CD14-positive monocyte (primary cell): ENCODE data around the gene CRY1. TPM values are rescaled to one million over a fixed set of nuclear protein-coding genes. Genes with fewer than 3 reads are reported as not detected.

Experiments
- DNase-seq, 3 donors: peaks; one replicate each; pipeline ENCODE4 v3.0.0-alpha.2; 2011 to 2022
- H2AFZ ChIP-seq: 2 replicates; pipeline ENCODE4 v1.6.0; 2012; ENCODE audit warnings: mild to moderate bottlenecking, low read depth, low read length, inconsistent platforms; ENCODE audit not compliant: insufficient read depth, poor library complexity, severe bottlenecking
- H3K27ac ChIP-seq, 2 donors: 1 replicate in 1 of 2; 2 replicates in 1 of 2; pipeline ENCODE4 v1.5.1; 2012 to 2013; ENCODE audit warnings: low read length in 2 of 2, control low read depth in 1 of 2, inconsistent platforms in 1 of 2, low read depth in 1 of 2, mild to moderate bottlenecking in 1 of 2
- H3K27me3 ChIP-seq, 2 donors: one replicate each; pipeline versions ENCODE4 v1.6.0 to v1.6.1; 2011 to 2013; ENCODE audit warnings: low read length in 2 of 2; ENCODE audit not compliant: control insufficient read depth in 2 of 2, insufficient read depth in 2 of 2
- H3K36me3 ChIP-seq, 2 donors: replicated peaks in 1 of 2; 1 replicate in 1 of 2; 2 replicates in 1 of 2; pipeline versions ENCODE4 v1.5.1 to v1.6.1; 2012 to 2013; ENCODE audit warnings: low read length in 2 of 2, control low read depth in 1 of 2, inconsistent platforms in 1 of 2, mild to moderate bottlenecking in 1 of 2; ENCODE audit not compliant: insufficient read depth in 2 of 2, control insufficient read depth in 1 of 2
- H3K4me1 ChIP-seq, 2 donors: 1 replicate in 1 of 2; 2 replicates in 1 of 2; pipeline versions ENCODE4 v1.5.1 to v1.6.1; 2012 to 2013; ENCODE audit warnings: low read length in 2 of 2, control low read depth in 1 of 2, inconsistent platforms in 1 of 2, mild to moderate bottlenecking in 1 of 2, moderate library complexity in 1 of 2; ENCODE audit not compliant: insufficient read depth in 2 of 2, control insufficient read depth in 1 of 2
- H3K4me2 ChIP-seq: replicated peaks from 2 replicates; pipeline ENCODE3; 2012; ENCODE audit warnings: low read length, moderate library complexity, mild to moderate bottlenecking; ENCODE audit not compliant: poor library complexity, severe bottlenecking; ENCODE audit errors: extremely low read depth
- H3K4me3 ChIP-seq, 3 experiments: fragments of 200-600 bp in 1 of 3; sonication (generic) in 1 of 3; replicated peaks in 1 of 3; 1 replicate in 2 of 3; 2 replicates in 1 of 3; pipeline ENCODE4 v1.5.1; 2011 to 2013; ENCODE audit warnings: low read length in 3 of 3, mild to moderate bottlenecking in 3 of 3, control low read depth in 2 of 3, low read depth in 2 of 3, inconsistent platforms in 1 of 3, moderate library complexity in 1 of 3
- H3K79me2 ChIP-seq: 2 replicates; pipeline ENCODE4 v1.6.0; 2012; ENCODE audit warnings: mild to moderate bottlenecking, control low read depth, inconsistent platforms, low read length, moderate library complexity; ENCODE audit not compliant: insufficient read depth
- H3K9ac ChIP-seq: 2 replicates; pipeline ENCODE4 v1.6.0; 2017; ENCODE audit warnings: low read length, mild to moderate bottlenecking; ENCODE audit not compliant: insufficient read depth, poor library complexity, severe bottlenecking
- H3K9me3 ChIP-seq, 2 donors: replicated peaks in 1 of 2; 1 replicate in 1 of 2; 2 replicates in 1 of 2; pipeline versions ENCODE4 v1.5.1 to v1.6.1; 2012 to 2013; ENCODE audit warnings: low read length in 2 of 2, control low read depth in 1 of 2; ENCODE audit not compliant: control insufficient read depth in 1 of 2, insufficient read depth in 1 of 2
- H4K20me1 ChIP-seq: 2 replicates; pipeline ENCODE4 v1.6.0; 2012; ENCODE audit warnings: mild to moderate bottlenecking, low read length, control low read depth, moderate library complexity; ENCODE audit not compliant: insufficient read depth
- H3K27ac Mint-ChIP-seq, 7 donors: one replicate each; pipeline ENCODE4 v1.8.0; 2020; ENCODE audit warnings: mild to moderate bottlenecking in 7 of 7, mixed read lengths in 7 of 7, moderate library complexity in 6 of 7, inconsistent platforms in 2 of 7
- H3K27me3 Mint-ChIP-seq, 3 donors: one replicate each; pipeline ENCODE4 v1.8.0; 2021 to 2022; ENCODE audit warnings: low read depth in 3 of 3, mild to moderate bottlenecking in 3 of 3, mixed read lengths in 3 of 3, moderate library complexity in 3 of 3, inconsistent platforms in 1 of 3
- H3K36me3 Mint-ChIP-seq, 2 donors: one replicate each; pipeline ENCODE4 v1.8.0; 2020; ENCODE audit warnings: mixed read lengths in 2 of 2, inconsistent platforms in 1 of 2, mild to moderate bottlenecking in 1 of 2
- H3K4me1 Mint-ChIP-seq: one replicate; pipeline ENCODE4 v1.8.0; 2020; ENCODE audit warnings: mild to moderate bottlenecking, mixed read lengths
- H3K4me3 Mint-ChIP-seq, 2 donors: one replicate each; pipeline ENCODE4 v1.8.0; 2020; ENCODE audit warnings: mild to moderate bottlenecking in 2 of 2, mixed read lengths in 2 of 2, moderate library complexity in 1 of 2
- H3K9me3 Mint-ChIP-seq, 7 donors: one replicate each; pipeline ENCODE4 v1.8.0; 2020 to 2022; ENCODE audit warnings: mixed read lengths in 7 of 7, mild to moderate bottlenecking in 6 of 7, moderate library complexity in 6 of 7, inconsistent platforms in 2 of 7
- WGBS: methylation state at CpG from one replicate; pipeline ENCODE4 v1.1.5; 2013; ENCODE audit warnings: missing lambda C conversion rate; ENCODE audit not compliant: insufficient coverage; 5-methylcytosine and 5-hydroxymethylcytosine counted together
- intact Hi-C, 2 donors: fragments of 100-400 bp; cut with micrococcal nuclease; formaldehyde crosslinking; loops; one replicate each; pipeline versions ENCODE4 v1.15.0 to v1.15.1; 2023
- polyA plus RNA-seq, 3 donors: library from polyadenylated mRNA; depleted of rRNA in 1 of 3; unstranded in 2 of 3; stranded (reverse) in 1 of 3; fragments of 300-500 nt in 2 of 3; fragments of >200 nt in 1 of 3; fragmentation: Illumina TruSeq in 2 of 3; gene quantifications; 1 replicate in 2 of 3; 2 replicates in 1 of 3; pipeline ENCODE4 v1.2.3, GENCODE V29; 2012 to 2021
- TF ChIP-seq, protein P1 (sequence below): fragments of 200-600 bp; IDR thresholded peaks from one replicate; pipeline ENCODE4 v1.8.0; 2022; ENCODE audit warnings: antibody characterized with exemption, mild to moderate bottlenecking

CRY1 gene
- polyA plus RNA-seq, 3 donors = 3.8 to 7.7 (median 5.8) TPM

DNA sequence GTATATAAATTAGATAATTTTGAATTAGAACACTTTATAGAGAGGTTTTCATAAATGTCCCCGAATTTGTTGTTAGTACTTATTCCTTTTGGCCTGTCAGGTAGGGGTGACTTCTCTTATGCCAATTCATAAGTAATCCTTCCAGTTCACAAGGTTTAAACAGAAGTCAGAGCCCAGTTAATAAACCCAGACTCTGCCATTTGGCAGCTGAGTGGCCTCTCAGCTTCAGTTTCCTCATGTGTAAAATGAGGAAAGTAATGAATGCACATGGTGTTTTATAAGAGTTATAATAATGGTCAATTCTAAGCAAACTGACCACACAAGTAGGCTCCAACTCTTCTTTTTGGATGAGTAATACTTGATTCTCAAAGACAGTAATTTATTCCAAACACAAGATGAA lies 116.7 kb downstream of the CRY1 start:
- no CpG with 5 or more reads among the region's 1 CpG for WGBS

DNA sequence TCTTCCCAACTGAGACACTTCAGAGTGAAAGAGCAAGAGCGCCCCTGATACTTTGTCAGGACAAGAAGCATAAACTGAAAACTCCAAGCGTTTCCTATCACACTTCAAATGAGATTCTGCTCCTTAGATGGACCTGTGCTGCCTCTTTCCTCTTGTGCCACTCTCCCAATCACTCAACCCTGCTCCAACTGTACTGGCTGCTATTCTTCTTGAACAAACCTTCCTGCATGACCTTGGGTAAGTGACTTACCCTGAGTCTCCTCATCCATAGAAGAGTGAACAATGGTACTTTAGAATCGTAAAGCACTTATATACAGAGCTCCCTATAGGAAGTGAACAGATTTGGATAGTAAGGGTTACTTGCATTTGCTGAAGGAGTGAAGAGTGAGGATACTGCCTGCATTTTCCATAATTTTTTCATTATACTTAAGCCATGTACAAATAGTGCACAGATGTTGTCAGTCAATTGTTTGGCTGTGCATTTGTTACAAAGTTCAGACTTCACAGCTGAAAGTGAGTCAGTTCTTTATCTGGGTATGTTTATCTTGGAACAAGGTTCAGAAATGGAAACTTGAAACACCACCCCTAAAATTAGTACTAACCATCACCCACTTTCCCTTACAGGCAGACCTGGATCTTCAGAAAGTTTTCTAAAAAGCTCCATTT lies 117.2 kb downstream of the CRY1 start:
- H3K36me3 ChIP-seq = peaks cover 0 to 6% of the 10 kb centered on the region in 2 donors
- TF ChIP-seq, protein P1, sequence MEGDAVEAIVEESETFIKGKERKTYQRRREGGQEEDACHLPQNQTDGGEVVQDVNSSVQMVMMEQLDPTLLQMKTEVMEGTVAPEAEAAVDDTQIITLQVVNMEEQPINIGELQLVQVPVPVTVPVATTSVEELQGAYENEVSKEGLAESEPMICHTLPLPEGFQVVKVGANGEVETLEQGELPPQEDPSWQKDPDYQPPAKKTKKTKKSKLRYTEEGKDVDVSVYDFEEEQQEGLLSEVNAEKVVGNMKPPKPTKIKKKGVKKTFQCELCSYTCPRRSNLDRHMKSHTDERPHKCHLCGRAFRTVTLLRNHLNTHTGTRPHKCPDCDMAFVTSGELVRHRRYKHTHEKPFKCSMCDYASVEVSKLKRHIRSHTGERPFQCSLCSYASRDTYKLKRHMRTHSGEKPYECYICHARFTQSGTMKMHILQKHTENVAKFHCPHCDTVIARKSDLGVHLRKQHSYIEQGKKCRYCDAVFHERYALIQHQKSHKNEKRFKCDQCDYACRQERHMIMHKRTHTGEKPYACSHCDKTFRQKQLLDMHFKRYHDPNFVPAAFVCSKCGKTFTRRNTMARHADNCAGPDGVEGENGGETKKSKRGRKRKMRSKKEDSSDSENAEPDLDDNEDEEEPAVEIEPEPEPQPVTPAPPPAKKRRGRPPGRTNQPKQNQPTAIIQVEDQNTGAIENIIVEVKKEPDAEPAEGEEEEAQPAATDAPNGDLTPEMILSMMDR = no peak
- H4K20me1 ChIP-seq = no peaks in the 10 kb centered on the region
- Mint-ChIP-seq H3K36me3 (peaks cover under 1 to 9% of the 10 kb centered on the region in 2 donors), H3K27ac (no peak overlapping the region), H3K9me3 (no peaks in the 10 kb centered on the region), H3K4me1 (no peaks in the 10 kb centered on the region), H3K4me3 (no peak overlapping the region), H3K27me3 (no peaks in the 10 kb centered on the region)
- H2AFZ ChIP-seq = no peak overlapping the region
- H3K4me3 ChIP-seq = no peak overlapping the region
- no peaks in the 10 kb centered on the region for H3K9me3 ChIP-seq
- H3K9ac ChIP-seq = no peak overlapping the region
- 100% methylated on average over 2 of the region's 3 CpGs for WGBS
- intact Hi-C loops = no loop called here
- no peak for DNase-seq
- H3K4me2 ChIP-seq = no peak overlapping the region
- no peaks in the 10 kb centered on the region for H3K4me1 ChIP-seq
- H3K79me2 ChIP-seq = no peaks in the 10 kb centered on the region
- no peaks in the 10 kb centered on the region for H3K27me3 ChIP-seq
- no peak overlapping the region for H3K27ac ChIP-seq

More for the DNA sequence above, 116.7 kb downstream of the CRY1 start:
- peaks cover 0 to under 1% of the 10 kb centered on the region in 2 donors for H3K36me3 ChIP-seq
- intact Hi-C loops = no loop called here
- H3K9ac ChIP-seq = no peak overlapping the region
- H3K9me3 ChIP-seq = no peaks in the 10 kb centered on the region
- Mint-ChIP-seq H3K27ac (no peak overlapping the region), H3K4me3 (no peak overlapping the region), H3K27me3 (no peaks in the 10 kb centered on the region), H3K36me3 (peaks cover 0 to 6% of the 10 kb centered on the region in 2 donors), H3K9me3 (no peaks in the 10 kb centered on the region), H3K4me1 (no peaks in the 10 kb centered on the region)
- H3K4me2 ChIP-seq = no peak overlapping the region
- no peaks in the 10 kb centered on the region for H3K79me2 ChIP-seq
- no peaks in the 10 kb centered on the region for H4K20me1 ChIP-seq
- no peak for DNase-seq
- no peaks in the 10 kb centered on the region for H3K4me1 ChIP-seq
- TF ChIP-seq, protein P1 = no peak
- no peaks in the 10 kb centered on the region for H3K27me3 ChIP-seq
- no peak overlapping the region for H2AFZ ChIP-seq
- H3K27ac ChIP-seq = no peak overlapping the region
- no peak overlapping the region for H3K4me3 ChIP-seq
